Astrocyte of the spinal cord (primary cell): ENCODE measurements around the gene TRIM50.
"Not testable (repeated sequence)": the region's sequence is repeated elsewhere in the genome, so short reads cannot be mapped to it uniquely, and the experiment has no call there.

Source experiments
- DNase-seq: peaks from one replicate; pipeline ENCODE4 v3.0.0; 2011; ENCODE audit warnings: low read depth, low spot score
- H3K4me3 ChIP-seq: 2 replicates; pipeline ENCODE4 v1.5.1; 2011; ENCODE audit warnings: low read depth, mild to moderate bottlenecking, low read length, moderate library complexity
- in situ Hi-C: cut with HindIII; loops from 2 replicates; pipeline ENCODE4 v1.10.0; 2017; ENCODE audit warnings: low sequenced_read_pairs
- TF ChIP-seq, protein P1 (sequence below): IDR thresholded peaks from 2 replicates; pipeline ENCODE4 v1.5.1; 2012; ENCODE audit warnings: low read depth, mild to moderate bottlenecking, low read length, inconsistent platforms

TRIM50 gene

DNA sequence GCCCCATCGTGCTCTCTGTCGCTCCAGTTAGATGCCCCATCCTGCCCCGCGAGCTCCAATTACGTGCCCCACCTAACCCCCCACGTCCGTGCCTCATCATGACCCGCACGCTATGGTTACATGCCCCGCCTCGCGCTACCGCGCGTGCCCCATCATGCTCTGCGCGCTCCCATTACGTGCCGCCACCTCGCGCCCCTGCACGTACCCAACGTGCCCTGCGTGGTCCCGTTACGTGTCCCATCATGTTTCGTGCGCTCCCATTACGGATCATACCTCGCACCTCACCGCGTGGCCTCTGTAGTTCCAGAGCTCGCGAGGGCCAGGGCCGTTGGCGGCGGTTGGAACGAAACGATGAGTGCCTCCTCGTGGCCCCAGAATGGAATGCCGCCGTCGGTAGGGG lies at the start of gene TRIM50, which contains the start of gene FKBP6:
Gene TRIM50, minus strand, starts transcription at position 161 of the 400 bp plus-strand sequence. CDS start 3,295 bp downstream, outside the sequence.
Gene FKBP6, plus strand, starts transcription at position 240 of the 400 bp plus-strand sequence. CDS start 268 bp downstream, outside the sequence.
- H3K4me3 ChIP-seq, in situ Hi-C loops, DNase-seq: not testable (repeated sequence)

DNA sequence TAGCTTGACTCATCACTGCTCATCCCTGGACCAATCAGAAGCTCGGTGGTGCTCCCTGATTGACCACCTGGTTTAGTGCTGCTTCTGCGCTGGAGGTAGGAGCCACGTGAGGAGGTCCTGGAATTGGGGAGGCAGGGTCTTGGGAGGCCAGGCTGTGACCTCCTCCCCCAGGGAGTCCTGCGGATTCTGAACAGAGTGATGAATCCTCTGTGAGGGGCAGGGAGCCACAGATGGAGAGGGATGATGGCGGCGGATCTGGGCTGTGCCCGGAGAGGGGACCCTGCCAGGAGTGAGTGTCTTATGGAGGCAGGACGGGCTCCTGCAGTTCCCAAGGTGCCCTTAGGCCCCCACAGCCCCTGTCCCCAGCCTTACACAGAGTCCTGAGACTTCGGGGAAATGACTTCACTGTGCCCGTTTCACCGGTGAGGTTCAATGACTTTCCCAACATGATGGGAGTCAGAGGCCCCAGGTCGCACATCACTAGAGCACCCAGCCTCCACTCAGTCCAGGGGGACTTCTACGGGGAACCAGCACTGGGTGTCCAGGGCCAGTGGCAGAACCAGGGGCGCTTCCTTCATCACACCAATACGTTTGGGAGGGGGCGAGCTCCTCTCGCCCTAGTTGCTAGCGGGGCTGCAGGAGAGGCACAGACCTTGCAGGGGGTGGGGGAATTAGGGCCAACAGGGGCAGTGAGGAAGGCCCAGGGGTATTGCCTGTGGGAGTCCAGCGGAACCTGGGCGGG lies 49.0 kb upstream of the TRIM50 start:
- no peak overlapping the region for H3K4me3 ChIP-seq
- in situ Hi-C loops = no loop called here
- DNase-seq = no peak
- TF ChIP-seq, protein P1, sequence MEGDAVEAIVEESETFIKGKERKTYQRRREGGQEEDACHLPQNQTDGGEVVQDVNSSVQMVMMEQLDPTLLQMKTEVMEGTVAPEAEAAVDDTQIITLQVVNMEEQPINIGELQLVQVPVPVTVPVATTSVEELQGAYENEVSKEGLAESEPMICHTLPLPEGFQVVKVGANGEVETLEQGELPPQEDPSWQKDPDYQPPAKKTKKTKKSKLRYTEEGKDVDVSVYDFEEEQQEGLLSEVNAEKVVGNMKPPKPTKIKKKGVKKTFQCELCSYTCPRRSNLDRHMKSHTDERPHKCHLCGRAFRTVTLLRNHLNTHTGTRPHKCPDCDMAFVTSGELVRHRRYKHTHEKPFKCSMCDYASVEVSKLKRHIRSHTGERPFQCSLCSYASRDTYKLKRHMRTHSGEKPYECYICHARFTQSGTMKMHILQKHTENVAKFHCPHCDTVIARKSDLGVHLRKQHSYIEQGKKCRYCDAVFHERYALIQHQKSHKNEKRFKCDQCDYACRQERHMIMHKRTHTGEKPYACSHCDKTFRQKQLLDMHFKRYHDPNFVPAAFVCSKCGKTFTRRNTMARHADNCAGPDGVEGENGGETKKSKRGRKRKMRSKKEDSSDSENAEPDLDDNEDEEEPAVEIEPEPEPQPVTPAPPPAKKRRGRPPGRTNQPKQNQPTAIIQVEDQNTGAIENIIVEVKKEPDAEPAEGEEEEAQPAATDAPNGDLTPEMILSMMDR = no peak

DNA sequence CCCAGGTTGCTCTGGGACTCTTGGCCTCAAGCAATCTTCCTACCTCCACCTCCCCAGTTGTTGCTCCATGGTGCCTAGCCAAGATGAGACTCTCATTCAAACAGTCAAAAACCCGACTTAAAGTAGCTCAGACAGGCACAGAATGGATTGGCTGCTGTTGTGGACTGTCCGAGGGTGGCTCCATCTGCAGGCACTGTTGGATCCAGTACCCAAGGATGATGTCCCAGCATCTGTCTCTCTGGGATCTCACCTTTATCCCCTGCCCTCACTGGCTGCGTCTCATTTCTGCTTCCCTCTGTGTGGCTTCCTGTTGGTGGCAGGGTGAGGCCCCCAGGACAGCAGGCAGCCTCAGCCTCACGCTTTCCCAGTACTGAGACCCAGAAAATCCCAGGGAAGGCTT lies 48.4 kb upstream of the TRIM50 start:
- in situ Hi-C loops, DNase-seq, H3K4me3 ChIP-seq: not testable (repeated sequence)

DNA sequence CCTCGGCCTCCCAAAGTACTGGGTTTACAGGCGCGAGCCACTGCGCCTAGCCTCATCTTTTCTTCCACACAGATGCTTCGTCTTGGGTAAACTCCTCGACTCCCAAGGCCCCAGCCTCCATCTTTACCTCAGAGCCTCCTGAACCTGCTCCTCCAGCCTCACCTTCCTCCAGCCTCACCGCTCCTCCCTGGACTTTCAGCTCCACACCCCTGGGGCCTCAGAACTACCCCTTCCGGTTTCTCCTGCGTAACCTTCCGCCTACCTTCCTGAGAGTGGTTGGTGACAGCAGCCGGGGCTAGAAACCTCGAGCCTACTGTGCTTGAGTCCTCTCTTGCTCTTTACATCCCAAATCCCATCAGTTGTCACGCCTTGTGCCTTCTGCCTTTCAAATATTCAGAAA lies 45.9 kb upstream of the TRIM50 start:
- in situ Hi-C loops = no loop called here
- DNase-seq = no peak
- TF ChIP-seq, protein P1 = no peak
- H3K4me3 ChIP-seq = no peak overlapping the region

DNA sequence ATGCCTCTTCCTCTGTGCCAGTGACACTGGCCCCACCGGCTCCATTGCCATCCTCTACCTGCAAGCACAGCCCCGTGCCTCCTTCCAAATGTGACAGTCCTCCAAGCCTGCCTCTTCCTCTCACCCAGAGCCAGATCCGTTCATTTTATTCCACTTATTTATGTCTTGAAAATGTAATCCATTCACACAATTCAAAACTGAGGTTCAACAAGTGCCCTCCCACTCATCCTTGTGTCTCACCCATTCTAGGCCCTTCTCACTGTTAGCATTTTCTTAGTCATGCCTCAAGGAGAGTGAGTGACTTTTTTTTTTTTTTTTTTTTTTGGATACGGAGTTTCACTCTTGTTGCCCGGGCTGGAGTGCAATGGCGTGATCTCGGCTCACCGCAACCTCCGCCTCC lies 41.7 kb upstream of the TRIM50 start:
- in situ Hi-C loops = no loop called here
- H3K4me3 ChIP-seq = no peak overlapping the region
- no peak for DNase-seq
- TF ChIP-seq, protein P1 = no peak

DNA sequence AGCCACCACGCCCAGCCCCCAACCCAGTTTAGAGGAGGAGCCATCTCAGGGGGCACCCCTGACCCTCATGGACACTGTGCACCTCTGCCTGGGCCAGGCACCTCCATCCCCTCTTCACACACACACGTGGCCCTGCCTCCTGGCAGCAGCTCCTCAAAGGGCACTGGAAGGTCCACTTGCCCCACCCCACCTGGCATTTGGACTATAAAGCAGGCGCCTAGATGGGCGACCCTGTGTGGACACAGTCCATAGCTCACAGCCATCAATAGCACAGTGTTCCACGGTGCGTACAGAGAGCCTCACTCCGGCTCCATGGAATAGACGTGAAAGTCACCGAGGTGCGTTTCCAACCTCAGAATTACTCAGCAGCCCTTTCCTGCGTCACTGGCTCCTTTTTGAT lies 41.1 kb upstream of the TRIM50 start:
- no peak for DNase-seq
- TF ChIP-seq, protein P1 = no peak
- in situ Hi-C loops = no loop called here
- no peak overlapping the region for H3K4me3 ChIP-seq

DNA sequence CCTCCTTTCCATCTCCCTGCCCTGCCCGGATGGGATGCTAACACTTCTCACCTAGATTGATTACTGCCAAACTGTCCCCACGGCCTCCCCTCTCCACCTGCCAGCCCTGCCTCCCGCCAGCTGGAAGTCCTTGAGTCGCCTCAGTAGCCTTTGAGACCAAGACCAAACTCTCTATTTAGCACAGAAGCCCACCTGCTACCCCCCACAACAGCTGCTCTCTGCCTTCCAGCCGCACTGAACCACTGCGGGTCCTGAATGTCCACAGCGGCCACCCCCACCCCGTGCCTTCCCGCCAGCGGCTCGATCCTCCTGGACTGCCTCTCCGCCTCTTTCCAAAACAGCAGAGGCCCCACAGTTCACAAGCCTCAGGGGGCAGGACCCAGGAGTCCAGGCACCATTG lies 39.1 kb upstream of the TRIM50 start:
- TF ChIP-seq, protein P1 = no peak
- H3K4me3 ChIP-seq = no peak overlapping the region
- in situ Hi-C loops = no loop called here
- DNase-seq = no peak
